ENCODE results near the gene FRMD4A.
A peak's percentile ranks its signal among the peaks of the same experiment; 100 is the strongest.
"Not testable (repeated sequence)": the region's sequence is repeated elsewhere in the genome, so short reads cannot be mapped to it uniquely, and the experiment has no call there.

Gene FRMD4A

GRCh38 chr10:13848520-13849445, 481.9 kb downstream of the FRMD4A start:
- no peak for DNase-seq (ENCODE audit: low read depth)

- no peak for DNase-seq (ENCODE audit: low read depth)
Observed at GRCh38 chr10:13847201-13847631, 483.5 kb downstream of the FRMD4A start.

DNA sequence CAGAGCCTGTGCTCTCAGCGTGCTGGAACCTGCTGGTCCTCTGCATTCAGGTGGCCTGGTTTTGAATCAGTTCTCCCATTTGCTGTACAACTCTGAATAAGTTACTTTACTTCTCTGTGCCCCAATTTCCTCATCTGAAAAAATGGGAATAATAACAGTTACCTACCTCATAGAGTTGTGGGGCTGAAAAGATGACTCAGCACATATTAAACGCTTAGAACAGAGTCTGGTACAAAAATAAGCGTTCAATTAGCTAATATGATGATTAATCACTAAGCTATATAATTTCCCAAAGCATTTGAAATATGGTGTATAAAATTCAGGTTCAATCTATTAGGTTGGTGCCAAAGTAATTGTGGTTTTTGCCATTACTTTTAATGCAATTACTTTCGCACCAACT, 484.8 kb downstream of the FRMD4A start:
- DNase-seq (ENCODE audit: low read depth): no peak

DNA sequence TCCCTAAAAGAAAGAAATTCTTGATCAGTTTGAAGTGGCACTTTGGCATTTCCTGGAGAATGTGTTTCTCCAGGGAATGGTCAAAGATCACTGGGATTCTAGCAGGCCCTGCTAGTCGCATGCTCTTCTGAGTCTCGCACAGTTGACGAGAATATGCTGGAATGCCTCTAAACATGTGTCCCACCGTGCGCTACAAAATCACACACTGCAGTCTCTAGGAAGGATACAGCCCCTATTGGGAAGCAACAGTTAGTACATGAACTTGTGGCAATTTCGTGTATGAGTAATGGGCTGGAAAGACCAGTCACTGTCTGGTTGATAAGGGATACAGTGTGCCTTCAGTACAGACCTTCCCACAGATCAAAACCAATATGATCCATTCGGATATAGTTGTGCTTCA, 486.1 kb downstream of the FRMD4A start:
- DNase-seq (ENCODE audit: low read depth): no peak

GRCh38 chr10:13842117-13842516, 488.6 kb downstream of the FRMD4A start:
- DNase-seq (ENCODE audit: low read depth): no peak

GRCh38 chr10:13840036-13840435, 490.7 kb downstream of the FRMD4A start:
- no peak for DNase-seq (ENCODE audit: low read depth)

DNA sequence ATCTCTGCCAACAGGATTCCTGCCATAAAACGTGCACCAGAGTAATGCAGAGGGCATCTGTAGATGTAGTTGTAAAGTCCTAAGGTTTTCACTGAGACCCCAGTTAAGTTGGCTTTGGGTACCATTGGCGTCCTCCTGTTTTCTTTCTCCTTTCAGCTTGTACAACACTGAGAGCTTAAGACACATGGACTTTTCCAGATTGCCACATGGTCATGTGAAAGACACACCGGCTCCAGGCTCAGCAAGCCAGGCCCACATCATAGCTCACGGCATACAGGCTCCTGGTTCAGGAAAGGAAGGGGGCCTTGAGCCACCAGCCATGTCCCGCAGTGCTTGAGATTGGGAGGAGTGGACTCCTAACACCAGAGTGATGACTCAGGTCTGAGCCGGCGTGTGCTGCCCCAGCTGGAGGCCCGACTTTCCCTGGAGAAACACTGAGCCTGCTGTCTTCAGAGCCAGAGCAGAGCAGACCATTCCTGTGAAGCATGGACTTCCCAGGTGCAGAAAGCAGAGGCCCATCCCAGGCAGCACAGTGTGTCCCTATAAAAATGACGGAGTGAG, 491.2 kb downstream of the FRMD4A start:
- DNase-seq (ENCODE audit: low read depth): peak; percentile 89

DNA sequence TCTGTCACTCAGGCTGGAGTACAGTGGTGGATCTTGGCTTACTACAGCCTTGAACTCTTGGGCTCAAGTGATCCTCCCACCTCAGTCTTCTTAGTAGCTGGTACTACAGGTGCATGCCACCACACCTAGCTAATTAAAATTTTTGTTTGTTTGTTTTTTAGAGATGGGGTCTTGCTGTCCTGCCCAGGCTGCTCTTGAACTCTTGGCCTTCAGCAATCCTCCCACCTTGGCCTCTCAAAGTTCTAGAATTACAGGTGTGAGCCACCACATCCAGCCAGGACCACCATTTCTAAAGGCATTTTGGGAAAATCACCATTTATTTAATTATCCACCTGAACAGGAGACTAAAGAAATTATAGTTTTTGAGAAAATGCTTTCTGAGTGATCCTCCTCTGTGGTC, 491.7 kb downstream of the FRMD4A start:
- DNase-seq (ENCODE audit: low read depth): no peak

GRCh38 chr10:13837966-13838365, 492.8 kb downstream of the FRMD4A start:
- no peak for DNase-seq (ENCODE audit: low read depth)

GRCh38 chr10:13834581-13835286, 496.0 kb downstream of the FRMD4A start:
- peak; percentile 63 for DNase-seq (ENCODE audit: low read depth)

DNA sequence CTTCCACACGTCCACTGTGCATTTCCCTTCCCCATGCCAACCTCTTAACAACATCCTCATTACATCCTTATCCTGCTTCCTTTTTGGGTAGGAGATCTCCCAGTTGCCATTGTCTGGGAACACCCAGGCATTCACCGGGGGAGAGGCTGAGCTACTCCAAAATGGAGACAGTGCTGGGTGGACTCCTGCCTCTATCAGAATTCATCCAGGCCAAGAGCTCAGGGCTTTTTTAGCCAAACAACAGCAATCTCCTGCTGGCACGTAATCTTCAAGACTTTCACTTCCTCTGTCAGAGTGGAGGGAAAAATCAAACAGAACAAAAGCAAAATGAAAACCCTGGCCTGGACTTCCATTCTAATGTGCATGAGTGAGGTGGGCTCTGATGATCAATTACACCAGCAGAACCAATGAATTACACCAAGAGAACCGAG, 499.0 kb downstream of the FRMD4A start:
- DNase-seq (ENCODE audit: low read depth): peak; percentile 34

DNA sequence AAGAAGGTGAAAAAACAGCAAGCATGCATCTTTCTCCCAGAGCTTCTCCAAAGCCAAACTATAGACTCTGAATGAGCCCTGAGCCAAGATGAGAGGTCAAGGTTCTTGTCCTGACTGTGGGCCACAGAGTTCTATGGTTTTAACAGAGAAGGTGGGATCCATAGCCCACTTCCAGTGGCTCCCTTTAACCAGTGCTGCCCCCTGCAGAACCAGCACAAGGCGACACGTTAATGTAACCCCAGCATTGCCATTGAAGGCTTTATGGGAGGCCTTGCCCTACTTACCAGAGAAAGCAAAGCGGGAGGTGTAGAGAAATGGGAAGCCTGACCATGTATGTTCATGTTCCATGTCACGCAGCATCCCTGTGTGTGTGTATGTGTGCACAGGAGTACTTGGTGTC, 500.3 kb downstream of the FRMD4A start:
- no peak for DNase-seq (ENCODE audit: low read depth)

GRCh38 chr10:13829790-13830189, 500.9 kb downstream of the FRMD4A start:
- no peak for DNase-seq (ENCODE audit: low read depth)

DNA sequence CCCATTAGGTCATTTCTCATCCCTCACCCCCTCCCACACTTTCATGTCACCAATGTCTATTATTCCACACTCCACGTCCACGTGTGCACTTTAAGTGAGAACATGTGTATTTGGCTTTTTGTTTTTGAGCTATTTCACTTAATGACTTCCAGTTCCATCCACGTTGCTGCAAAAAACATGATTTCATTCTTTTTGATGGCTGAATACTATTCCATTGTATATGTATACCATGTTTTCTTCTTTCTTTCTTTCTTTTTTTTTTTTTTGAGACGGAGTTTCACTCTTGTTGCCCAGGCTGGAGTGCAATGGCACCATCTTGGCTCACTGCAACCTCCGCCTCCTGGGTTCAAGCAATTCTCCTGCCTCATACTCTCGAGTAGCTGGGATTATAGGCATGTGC, 502.4 kb downstream of the FRMD4A start:
- DNase-seq (ENCODE audit: low read depth): not testable (repeated sequence)

DNA sequence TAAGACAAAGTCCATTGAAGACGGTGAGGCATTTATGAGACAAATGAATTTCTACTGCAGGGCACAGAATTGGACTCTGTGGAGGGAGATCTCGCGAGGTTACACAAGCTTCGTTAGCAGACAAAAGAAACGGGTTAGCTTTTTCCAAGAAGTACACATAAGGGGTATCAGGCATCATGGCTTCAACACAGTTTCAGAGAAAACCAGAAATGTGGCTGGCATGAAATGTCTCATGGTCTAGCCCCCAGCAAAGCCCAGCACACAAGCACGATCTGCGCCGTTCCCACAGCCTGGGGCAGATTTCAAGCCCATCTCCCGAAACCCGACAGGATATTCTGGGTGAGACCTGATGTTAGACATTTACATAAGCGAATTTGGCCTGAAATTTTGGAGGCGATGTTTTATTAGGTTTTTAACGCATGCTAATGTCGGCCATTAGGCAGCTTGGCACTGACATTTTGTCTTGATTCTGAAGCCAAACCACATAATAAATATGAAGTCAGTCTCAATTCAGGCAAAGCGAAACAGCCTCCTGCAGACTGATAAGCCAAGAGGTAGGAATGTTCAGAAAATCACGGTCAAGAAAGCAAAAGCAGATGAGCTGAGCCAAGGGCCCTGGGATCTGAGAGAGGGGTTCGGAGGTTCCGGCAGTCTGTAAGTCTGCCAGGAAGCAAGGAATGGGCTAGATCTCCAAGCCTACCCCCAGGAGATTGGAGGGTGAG, 503.5 kb downstream of the FRMD4A start:
- peak; percentile 57 for DNase-seq (ENCODE audit: low read depth)

GRCh38 chr10:13823709-13824405, 506.9 kb downstream of the FRMD4A start:
- DNase-seq (ENCODE audit: low read depth): no peak

GRCh38 chr10:13823096-13823708, 507.5 kb downstream of the FRMD4A start:
- DNase-seq (ENCODE audit: low read depth): no peak

DNA sequence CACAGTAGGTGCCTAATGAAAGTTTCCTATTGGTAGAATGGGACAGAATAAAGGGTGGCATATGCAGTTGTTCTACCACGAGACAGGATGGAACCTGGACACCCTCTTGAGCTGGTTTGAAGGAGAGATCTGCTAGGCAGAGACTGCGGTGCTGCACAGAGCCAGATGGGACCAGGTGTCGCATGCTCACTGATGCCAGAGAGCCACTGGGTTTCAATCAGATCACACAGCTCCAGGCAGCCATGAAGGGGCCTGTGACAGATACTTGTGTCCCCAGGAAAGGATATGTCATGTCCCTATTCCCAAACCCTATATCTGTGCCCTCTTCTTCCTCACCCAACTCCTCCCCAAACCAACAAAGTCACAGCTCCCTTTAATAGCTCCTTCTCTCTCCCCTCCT, 508.2 kb downstream of the FRMD4A start:
- no peak for DNase-seq (ENCODE audit: low read depth)

DNA sequence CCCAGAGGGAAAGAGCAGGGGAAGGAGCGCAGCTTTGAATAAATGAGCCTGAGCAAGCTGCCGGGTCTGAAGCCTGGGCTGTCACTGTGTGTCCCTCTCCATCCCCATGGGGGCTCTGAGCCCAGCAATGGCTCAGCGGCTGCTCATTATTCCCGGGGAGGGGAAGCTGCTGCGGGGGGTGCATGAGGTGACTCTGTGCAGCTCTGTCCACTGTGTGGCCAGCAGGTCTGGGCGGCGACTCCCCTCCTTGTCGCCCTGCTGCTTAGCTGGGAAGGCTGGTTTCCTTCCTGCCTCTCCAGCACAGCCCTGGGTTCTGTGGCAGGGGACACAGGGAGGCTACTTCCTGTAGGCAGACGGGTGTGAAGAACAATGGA, 509.8 kb downstream of the FRMD4A start:
- no peak for DNase-seq (ENCODE audit: low read depth)

DNA sequence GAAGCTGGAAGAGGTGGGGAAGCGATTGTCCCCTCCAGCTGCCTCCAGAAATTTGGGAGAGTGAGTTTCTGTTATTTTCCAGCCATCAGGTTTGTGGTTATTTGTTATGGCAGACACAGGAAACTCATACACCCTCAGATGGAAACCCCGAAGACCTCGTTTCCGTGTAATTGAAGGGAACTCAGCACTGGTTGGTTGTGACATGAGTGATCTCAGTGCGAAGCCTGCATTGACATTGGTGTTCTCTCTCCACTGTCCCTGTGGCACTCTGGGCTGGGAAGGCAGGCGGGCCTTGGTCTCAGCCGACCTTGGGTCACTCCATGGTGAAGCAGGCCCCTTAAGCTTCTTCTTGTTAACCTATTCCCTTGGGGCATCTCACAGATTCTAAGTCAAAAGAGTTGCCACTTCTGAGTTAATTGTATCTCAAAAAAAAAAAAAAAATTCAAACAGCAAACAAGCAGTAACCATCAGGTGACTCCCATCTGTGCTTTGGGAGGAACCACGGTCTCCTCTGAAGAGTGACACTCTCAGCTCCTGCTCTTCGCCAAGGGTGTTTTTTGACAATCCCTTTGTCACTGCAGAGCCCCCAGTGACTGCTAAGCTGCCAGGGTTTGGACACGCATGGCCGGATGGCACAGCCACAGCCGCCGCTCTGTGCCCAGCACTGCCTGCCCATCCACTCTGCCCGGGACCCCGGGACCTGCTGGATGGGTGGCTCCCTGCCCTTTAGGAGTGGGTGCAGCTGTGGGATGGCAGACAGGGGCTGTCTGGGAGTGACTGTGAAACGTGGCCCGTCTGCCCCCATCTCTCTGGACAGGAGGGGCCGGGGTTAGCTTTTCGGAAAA, 510.4 kb downstream of the FRMD4A start:
- DNase-seq (ENCODE audit: low read depth): no peak
